ENCODE measurements around the gene TPCN2. TPM values are rescaled to one million over a fixed set of nuclear protein-coding genes. Genes with fewer than 3 reads are reported as not detected.

Gene TPCN2
- total and polyA plus RNA-seq, 2 experiments from 2014 or later, result 39.4 to 42.2 TPM

GRCh38 chr11:69017951-69018350, 30.8 kb upstream of the TPCN2 start:
- Histone ChIP-seq H3K9me3 (ENCODE audit: low read depth) (no peaks in the 10 kb centered on the region), H3K27ac (no peak overlapping the region), H3K27me3 (no peaks in the 10 kb centered on the region), H3K4me1 (ENCODE audit: low read depth) (peaks cover 38% of the 10 kb centered on the region), H3K36me3 (no peaks in the 10 kb centered on the region), H3K4me3 (no peak overlapping the region)
- no peak for DNase-seq (ENCODE audit: low read depth in 1 of 2, low spot score in 1 of 2)
- TF ChIP-seq CTCF (IDR thresholded peaks at IDR 0.05; ENCODE audit: low read depth, low read length), result no peak

GRCh38 chr11:69018924-69019323, 29.8 kb upstream of the TPCN2 start:
- Histone ChIP-seq H3K36me3 (no peaks in the 10 kb centered on the region), H3K4me1 (ENCODE audit: low read depth) (peaks cover 28% of the 10 kb centered on the region), H3K27ac (peak overlapping the region; percentile 84), H3K9me3 (ENCODE audit: low read depth) (no peaks in the 10 kb centered on the region), H3K27me3 (no peaks in the 10 kb centered on the region), H3K4me3 (no peak overlapping the region)
- DNase-seq (ENCODE audit: low read depth in 1 of 2, low spot score in 1 of 2), result peak in 1 of 2 donors; percentile 54
- TF ChIP-seq CTCF (IDR thresholded peaks at IDR 0.05; ENCODE audit: low read depth, low read length), result no peak

GRCh38 chr11:69022260-69022659, 26.5 kb upstream of the TPCN2 start:
- Histone ChIP-seq H3K27ac (no peak overlapping the region), H3K4me1 (ENCODE audit: low read depth) (peaks cover 15% of the 10 kb centered on the region), H3K27me3 (no peaks in the 10 kb centered on the region), H3K4me3 (no peak overlapping the region), H3K9me3 (ENCODE audit: low read depth) (no peaks in the 10 kb centered on the region), H3K36me3 (no peaks in the 10 kb centered on the region)
- no peak for TF ChIP-seq CTCF (IDR thresholded peaks at IDR 0.05; ENCODE audit: low read depth, low read length)
- no peak for DNase-seq (ENCODE audit: low read depth in 1 of 2, low spot score in 1 of 2)

GRCh38 chr11:69024509-69024908, 24.2 kb upstream of the TPCN2 start:
- TF ChIP-seq CTCF (IDR thresholded peaks at IDR 0.05; ENCODE audit: low read depth, low read length), result no peak
- Histone ChIP-seq H3K36me3 (no peaks in the 10 kb centered on the region), H3K9me3 (ENCODE audit: low read depth) (no peaks in the 10 kb centered on the region), H3K27me3 (no peaks in the 10 kb centered on the region), H3K27ac (no peak overlapping the region), H3K4me3 (no peak overlapping the region), H3K4me1 (ENCODE audit: low read depth) (peaks cover 20% of the 10 kb centered on the region)
- DNase-seq (ENCODE audit: low read depth in 1 of 2, low spot score in 1 of 2), result no peak

- Histone ChIP-seq H3K4me1 (ENCODE audit: low read depth) (peaks cover 15% of the 10 kb centered on the region), H3K27me3 (no peaks in the 10 kb centered on the region), H3K27ac (peak overlapping the region; percentile 65), H3K9me3 (ENCODE audit: low read depth) (no peaks in the 10 kb centered on the region), H3K4me3 (no peak overlapping the region), H3K36me3 (no peaks in the 10 kb centered on the region)
- no peak for TF ChIP-seq CTCF (IDR thresholded peaks at IDR 0.05; ENCODE audit: low read depth, low read length)
- DNase-seq (ENCODE audit: low read depth in 1 of 2, low spot score in 1 of 2), result peak in 1 of 2 donors; percentile 60
Observed at GRCh38 chr11:69027704-69028372, 20.9 kb upstream of the TPCN2 start.

All from cardiac muscle cell (in vitro differentiated cells and primary cell).